Measurements from ENCODE around the gene TNFRSF25. TPM values are rescaled to one million over a fixed set of nuclear protein-coding genes. Genes with fewer than 3 reads are reported as not detected.

The TNFRSF25 gene
- total and polyA plus RNA-seq, 9 of the 15 experiments (the other 6 are each of a cell fraction or from before 2014, with no cell fraction given) = 0.24 to 0.49 TPM; not detected in 7

GRCh38 chr1:6424619-6425593, 41.1 kb downstream of the TNFRSF25 start, which contains the start of gene ESPN (continued):
- no peak for TF ChIP-seq ZNF592 (IDR thresholded peaks at IDR 0.05)
- 0 out of 2 replicates have a peak, but pooled peaks have one; percentile 51 for TF ChIP-seq HSF4 (CRISPR knock-in tag; IDR thresholded peaks at IDR 0.05; ENCODE audit: borderline replicate concordance)
- no peak for TF ChIP-seq GTF2E2 (tag; IDR thresholded peaks at IDR 0.05)
- TF ChIP-seq RB1 (IDR thresholded peaks at IDR 0.05; ENCODE audit: low read depth) = peak; percentile 83
- peak; percentile 22; the same call in 1 of the 2 replicates for TF ChIP-seq RBFOX2 (IDR thresholded peaks at IDR 0.05; ENCODE audit: low read depth, low read length)
- peak; percentile 28 for TF ChIP-seq FIP1L1 (IDR thresholded peaks at IDR 0.05; ENCODE audit: low read depth, low read length, poor library complexity, severe bottlenecking)
- TF ChIP-seq ZBTB17 (CRISPR knock-in tag; IDR thresholded peaks at IDR 0.05) = no peak
- TF ChIP-seq ZNF121 (CRISPR knock-in tag; conservative IDR thresholded peaks at IDR 0.05) = no peak
- no peak for TF ChIP-seq ZFP1 (CRISPR knock-in tag; IDR thresholded peaks at IDR 0.05)
- peak; percentile 63; the same call in 1 of the 2 replicates for TF ChIP-seq NFIC (IDR thresholded peaks at IDR 0.05)
- no peak for TF ChIP-seq FOSL1 (tag; conservative IDR thresholded peaks at IDR 0.05)
- TF ChIP-seq PHB (CRISPR knock-in tag; IDR thresholded peaks at IDR 0.05) = no peak
- TF ChIP-seq ATF1 (CRISPR knock-in tag; IDR thresholded peaks at IDR 0.05) = no peak
- no peak for TF ChIP-seq ATF1 (tag; IDR thresholded peaks at IDR 0.05)
- TF ChIP-seq ERF (CRISPR knock-in tag; IDR thresholded peaks at IDR 0.05) = 0 out of 2 replicates have a peak, but pooled peaks have one; percentile 44
- no peak for TF ChIP-seq BRD4 (IDR thresholded peaks at IDR 0.05)
- TF ChIP-seq ZNF165 (CRISPR knock-in tag; IDR thresholded peaks at IDR 0.05; ENCODE audit: borderline replicate concordance) = no peak
- TF ChIP-seq, protein P1, sequence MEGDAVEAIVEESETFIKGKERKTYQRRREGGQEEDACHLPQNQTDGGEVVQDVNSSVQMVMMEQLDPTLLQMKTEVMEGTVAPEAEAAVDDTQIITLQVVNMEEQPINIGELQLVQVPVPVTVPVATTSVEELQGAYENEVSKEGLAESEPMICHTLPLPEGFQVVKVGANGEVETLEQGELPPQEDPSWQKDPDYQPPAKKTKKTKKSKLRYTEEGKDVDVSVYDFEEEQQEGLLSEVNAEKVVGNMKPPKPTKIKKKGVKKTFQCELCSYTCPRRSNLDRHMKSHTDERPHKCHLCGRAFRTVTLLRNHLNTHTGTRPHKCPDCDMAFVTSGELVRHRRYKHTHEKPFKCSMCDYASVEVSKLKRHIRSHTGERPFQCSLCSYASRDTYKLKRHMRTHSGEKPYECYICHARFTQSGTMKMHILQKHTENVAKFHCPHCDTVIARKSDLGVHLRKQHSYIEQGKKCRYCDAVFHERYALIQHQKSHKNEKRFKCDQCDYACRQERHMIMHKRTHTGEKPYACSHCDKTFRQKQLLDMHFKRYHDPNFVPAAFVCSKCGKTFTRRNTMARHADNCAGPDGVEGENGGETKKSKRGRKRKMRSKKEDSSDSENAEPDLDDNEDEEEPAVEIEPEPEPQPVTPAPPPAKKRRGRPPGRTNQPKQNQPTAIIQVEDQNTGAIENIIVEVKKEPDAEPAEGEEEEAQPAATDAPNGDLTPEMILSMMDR (IDR thresholded peaks at IDR 0.05 in 2 of 3, conservative IDR thresholded peaks at IDR 0.05 in 1 of 3; ENCODE audit: insufficient read depth in 2 of 3, low read depth in 1 of 3, low read length in 3 of 3) = no peak
- no peak for TF ChIP-seq RBBP5 (IDR thresholded peaks at IDR 0.05; ENCODE audit: borderline replicate concordance, insufficient read depth, low read length, poor library complexity, severe bottlenecking)
- no peak for TF ChIP-seq HOXB6 (CRISPR knock-in tag; IDR thresholded peaks at IDR 0.05; ENCODE audit: borderline replicate concordance)
- TF ChIP-seq ZNF695 (CRISPR knock-in tag; IDR thresholded peaks at IDR 0.05) = no peak
